Effector memory CD8-positive, alpha-beta T cell (primary cell): Measurements from ENCODE around the gene FMO5.
"Not testable (repeated sequence)": the region's sequence is repeated elsewhere in the genome, so short reads cannot be mapped to it uniquely, and the experiment has no call there.

Experiments used
- ATAC-seq: fragments of 150-1000 bp; cut with Tn5 transposase; replicated peaks from 2 replicates; pipeline ENCODE4 v1.10.0; 2021; ENCODE audit warnings: mild to moderate bottlenecking, moderate library complexity
- DNase-seq, 3 experiments: peaks; one replicate each; pipeline ENCODE4 v3.0.0; 2021
- H3K27ac Mint-ChIP-seq, 2 donors: one replicate each; pipeline ENCODE4 v1.8.0; 2022; ENCODE audit warnings: mild to moderate bottlenecking in 2 of 2, mixed read lengths in 2 of 2, moderate library complexity in 2 of 2
- H3K27me3 Mint-ChIP-seq, 2 donors: one replicate each; pipeline ENCODE4 v1.8.0; 2022; ENCODE audit warnings: mixed read lengths in 2 of 2
- H3K36me3 Mint-ChIP-seq: one replicate; pipeline ENCODE4 v1.8.0; 2022; ENCODE audit warnings: mild to moderate bottlenecking, moderate library complexity, mixed read lengths; ENCODE audit not compliant: insufficient read depth
- H3K4me1 Mint-ChIP-seq, 2 donors: one replicate each; pipeline ENCODE4 v1.8.0; 2022; ENCODE audit warnings: low read depth in 2 of 2, mixed read lengths in 2 of 2
- H3K4me3 Mint-ChIP-seq, 2 donors: one replicate each; pipeline ENCODE4 v1.8.0; 2022; ENCODE audit warnings: mild to moderate bottlenecking in 2 of 2, mixed read lengths in 2 of 2, moderate library complexity in 2 of 2
- H3K9me3 Mint-ChIP-seq, 2 donors: one replicate each; pipeline ENCODE4 v1.8.0; 2022; ENCODE audit warnings: mixed read lengths in 2 of 2

Gene FMO5

GRCh38 chr1:147245586-147246021 is 20.5 kb upstream of the FMO5 start:
- peaks cover 36 to 61% of the 10 kb centered on the region in 2 donors for H3K4me1 Mint-ChIP-seq
- H3K27me3 Mint-ChIP-seq, result no peaks in the 10 kb centered on the region
- H3K36me3 Mint-ChIP-seq, result peaks cover 5% of the 10 kb centered on the region
- ATAC-seq (no peak), DNase-seq (no peak)
- no peak overlapping the region for H3K4me3 Mint-ChIP-seq
- H3K27ac Mint-ChIP-seq, result no peak overlapping the region
- H3K9me3 Mint-ChIP-seq, result no peaks in the 10 kb centered on the region

GRCh38 chr1:147245129-147245528 is 20.0 kb upstream of the FMO5 start:
- H3K27me3 Mint-ChIP-seq, result no peaks in the 10 kb centered on the region
- H3K4me1 Mint-ChIP-seq, result peaks cover 33 to 56% of the 10 kb centered on the region in 2 donors
- ATAC-seq (no peak), DNase-seq (no peak)
- H3K9me3 Mint-ChIP-seq, result no peaks in the 10 kb centered on the region
- H3K27ac Mint-ChIP-seq, result no peak overlapping the region
- peaks cover 5% of the 10 kb centered on the region for H3K36me3 Mint-ChIP-seq
- H3K4me3 Mint-ChIP-seq, result no peak overlapping the region

GRCh38 chr1:147243841-147244240 is 18.7 kb upstream of the FMO5 start:
- DNase-seq, result no peak
- H3K27ac Mint-ChIP-seq, result peak overlapping the region; percentile 39 to 84
- peaks cover 0 to 9% of the 10 kb centered on the region in 2 donors for H3K27me3 Mint-ChIP-seq
- H3K4me3 Mint-ChIP-seq, result peak overlapping the region; percentile 84 to 94
- no peak for ATAC-seq
- peaks cover 28 to 48% of the 10 kb centered on the region in 2 donors for H3K4me1 Mint-ChIP-seq
- H3K9me3 Mint-ChIP-seq, result no peaks in the 10 kb centered on the region
- H3K36me3 Mint-ChIP-seq, result peaks cover 5% of the 10 kb centered on the region

- DNase-seq (no peak), ATAC-seq (peak; percentile 6)
- Mint-ChIP-seq H3K9me3 (no peaks in the 10 kb centered on the region), H3K27ac (peak overlapping the region; percentile 39 to 84), H3K27me3 (peaks cover 0 to 9% of the 10 kb centered on the region in 2 donors), H3K36me3 (peaks cover 5% of the 10 kb centered on the region), H3K4me3 (peak overlapping the region; percentile 84 to 94), H3K4me1 (peaks cover 28 to 43% of the 10 kb centered on the region in 2 donors)
These were observed 18.1 kb upstream of the FMO5 start for GRCh38 chr1:147243228-147243685.

GRCh38 chr1:147242449-147243227 is 17.5 kb upstream of the FMO5 start, which contains the start of gene CHD1L:
CHD1L (plus strand) TSS chr1:147242684; CDS start chr1:147242704, 20 bp downstream.
- H3K4me1 Mint-ChIP-seq, result peaks cover 25 to 39% of the 10 kb centered on the region in 2 donors
- peak within 1 kb of the TSS; percentile 79 to 84 for H3K27ac Mint-ChIP-seq
- peaks cover 0 to 9% of the 10 kb centered on the region in 2 donors for H3K27me3 Mint-ChIP-seq
- ATAC-seq (peak; percentile 89), DNase-seq (peak; percentile 90 to 95 (median 94))
- no peaks in the 10 kb centered on the region for H3K9me3 Mint-ChIP-seq
- peaks cover 5% of the 10 kb centered on the region for H3K36me3 Mint-ChIP-seq
- H3K4me3 Mint-ChIP-seq, result peak within 1 kb of the TSS; percentile 84 to 94

- H3K4me3 Mint-ChIP-seq, result peak overlapping the region; percentile 84 to 94
- H3K27ac Mint-ChIP-seq, result peak overlapping the region; percentile 38 to 79
- peaks cover 19 to 34% of the 10 kb centered on the region in 2 donors for H3K4me1 Mint-ChIP-seq
- ATAC-seq (no peak), DNase-seq (no peak)
- no peaks in the 10 kb centered on the region for H3K9me3 Mint-ChIP-seq
- H3K36me3 Mint-ChIP-seq, result peaks cover 5% of the 10 kb centered on the region
- peaks cover 0 to 9% of the 10 kb centered on the region in 2 donors for H3K27me3 Mint-ChIP-seq
These were observed 16.9 kb upstream of the FMO5 start for GRCh38 chr1:147241934-147242448.

- ATAC-seq, H3K9me3 Mint-ChIP-seq, H3K4me3 Mint-ChIP-seq, H3K36me3 Mint-ChIP-seq, H3K27ac Mint-ChIP-seq, DNase-seq: not testable (repeated sequence)
- Mint-ChIP-seq H3K4me1 (peaks cover 12 to 22% of the 10 kb centered on the region in 2 donors), H3K27me3 (peaks cover 0 to 18% of the 10 kb centered on the region in 2 donors)
These were observed 15.1 kb upstream of the FMO5 start for GRCh38 chr1:147240131-147240721.

- DNase-seq, result no peak
- no peak overlapping the region for H3K27ac Mint-ChIP-seq
- no peak overlapping the region for H3K4me3 Mint-ChIP-seq
- ATAC-seq, result no peak
- H3K36me3 Mint-ChIP-seq, result peaks cover 5% of the 10 kb centered on the region
- peaks cover 0 to 18% of the 10 kb centered on the region in 2 donors for H3K27me3 Mint-ChIP-seq
- H3K9me3 Mint-ChIP-seq, result no peaks in the 10 kb centered on the region
- H3K4me1 Mint-ChIP-seq, result peaks cover 10 to 15% of the 10 kb centered on the region in 2 donors
These were observed 14.0 kb upstream of the FMO5 start for GRCh38 chr1:147238925-147239820.

- no peak overlapping the region for H3K27ac Mint-ChIP-seq
- H3K27me3 Mint-ChIP-seq, result peaks cover 0 to 18% of the 10 kb centered on the region in 2 donors
- H3K9me3 Mint-ChIP-seq, result no peaks in the 10 kb centered on the region
- peaks cover 3 to 6% of the 10 kb centered on the region in 2 donors for H3K4me1 Mint-ChIP-seq
- ATAC-seq (no peak), DNase-seq (no peak)
- H3K4me3 Mint-ChIP-seq, result no peak overlapping the region
- H3K36me3 Mint-ChIP-seq, result peaks cover 5% of the 10 kb centered on the region
These were observed 13.1 kb upstream of the FMO5 start for GRCh38 chr1:147238053-147238902.

- peaks cover 0 to 22% of the 10 kb centered on the region in 2 donors for H3K27me3 Mint-ChIP-seq
- H3K36me3 Mint-ChIP-seq, result peaks cover 2% of the 10 kb centered on the region
- H3K9me3 Mint-ChIP-seq, result no peaks in the 10 kb centered on the region
- H3K4me1 Mint-ChIP-seq, result peaks cover under 1 to 3% of the 10 kb centered on the region in 2 donors
- ATAC-seq (no peak), DNase-seq (no peak)
- H3K4me3 Mint-ChIP-seq, result no peak overlapping the region
- no peak overlapping the region for H3K27ac Mint-ChIP-seq
These were observed 12.0 kb upstream of the FMO5 start for GRCh38 chr1:147236959-147237791.

- Mint-ChIP-seq H3K27ac (no peak overlapping the region), H3K9me3 (no peaks in the 10 kb centered on the region), H3K27me3 (peaks cover 0 to 29% of the 10 kb centered on the region in 2 donors), H3K4me1 (no peaks in the 10 kb centered on the region), H3K36me3 (no peaks in the 10 kb centered on the region), H3K4me3 (no peak overlapping the region)
- ATAC-seq, result no peak
- DNase-seq, result no peak
These were observed 11.3 kb upstream of the FMO5 start for GRCh38 chr1:147236448-147236847.
